ENCODE results near the gene GMPR2.

Gene GMPR2

GRCh38 chr14:24254630-24255392 is 22.1 kb downstream of the GMPR2 start:
- no peak for DNase-seq

DNA sequence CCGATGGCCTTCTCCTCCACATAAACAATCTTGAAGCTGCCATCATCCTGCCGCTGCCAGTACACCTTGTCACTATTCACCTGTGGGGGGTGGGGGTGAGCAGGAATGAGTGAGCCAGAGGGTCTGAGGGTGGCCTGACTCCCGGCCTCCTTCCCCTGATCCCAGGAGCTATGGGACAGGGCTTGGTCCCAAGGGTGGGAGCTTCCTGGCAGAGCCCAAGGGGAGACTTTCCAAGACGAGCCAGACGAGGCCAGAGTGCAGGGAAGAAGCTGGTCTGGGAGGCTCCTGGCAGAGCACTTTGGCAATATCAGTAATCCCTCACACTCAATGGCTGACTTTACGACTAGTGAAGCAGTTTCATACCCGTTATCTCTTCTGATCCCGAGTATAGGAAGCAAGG is 22.7 kb downstream of the GMPR2 start:
- no peak for DNase-seq

DNA sequence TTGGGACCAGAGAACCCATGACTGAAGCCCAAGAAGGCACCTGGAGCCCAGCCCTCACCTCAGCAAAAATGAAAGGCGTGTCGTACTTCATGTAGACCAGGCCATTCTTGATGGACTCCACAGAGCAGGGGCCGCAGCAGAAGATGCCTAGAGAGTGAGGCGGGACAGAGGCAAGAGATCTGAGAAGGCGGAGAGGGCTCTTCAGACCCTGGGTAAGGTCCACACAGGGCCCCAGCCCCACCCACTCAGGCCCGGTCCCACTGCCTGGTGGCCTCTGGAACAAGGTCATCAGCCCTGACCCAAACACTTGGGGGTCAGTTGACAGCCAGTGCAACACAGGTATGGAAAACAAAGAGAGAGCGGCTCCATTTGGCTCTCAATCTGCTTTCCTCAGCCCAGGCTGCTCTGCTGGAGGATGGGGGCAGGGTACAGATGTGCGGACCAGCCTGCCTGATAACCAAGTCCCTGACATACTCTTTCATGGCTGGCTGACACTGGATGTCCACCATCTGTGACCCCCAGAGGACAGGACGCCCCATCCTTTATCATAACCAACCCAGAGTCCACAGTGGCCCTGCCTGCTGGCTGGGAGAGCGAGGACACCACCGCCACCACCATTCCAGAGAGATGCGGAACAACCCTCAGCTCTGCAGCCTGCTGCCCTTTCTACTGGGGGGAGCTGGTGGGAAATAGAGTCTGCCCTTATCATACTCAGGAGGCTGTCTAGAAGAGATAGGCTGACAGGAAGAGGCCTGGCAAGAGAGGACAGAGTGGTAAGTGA is 23.4 kb downstream of the GMPR2 start:
- no peak for DNase-seq

GRCh38 chr14:24256960-24257359 is 24.2 kb downstream of the GMPR2 start:
- DNase-seq, result no peak

DNA sequence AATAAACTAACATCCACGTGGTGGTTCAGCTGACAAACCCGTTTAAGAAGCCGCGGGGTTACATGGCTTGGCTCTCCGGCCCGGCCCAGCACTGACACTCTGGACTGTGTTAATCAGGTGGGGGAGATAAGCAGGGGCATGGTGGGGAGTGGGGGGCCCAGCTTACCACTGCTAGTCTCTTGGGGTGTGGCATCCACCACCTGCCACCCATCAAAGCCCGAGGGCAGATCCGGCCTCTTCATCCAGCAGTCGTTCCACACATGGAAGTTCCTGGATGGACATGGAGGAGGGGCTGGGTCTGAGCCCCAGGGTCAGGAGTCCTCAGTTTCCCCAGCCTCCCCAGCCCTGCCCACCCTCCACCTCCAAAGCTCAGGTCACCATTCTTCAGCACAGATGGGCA is 25.4 kb downstream of the GMPR2 start:
- DNase-seq, result no peak

DNA sequence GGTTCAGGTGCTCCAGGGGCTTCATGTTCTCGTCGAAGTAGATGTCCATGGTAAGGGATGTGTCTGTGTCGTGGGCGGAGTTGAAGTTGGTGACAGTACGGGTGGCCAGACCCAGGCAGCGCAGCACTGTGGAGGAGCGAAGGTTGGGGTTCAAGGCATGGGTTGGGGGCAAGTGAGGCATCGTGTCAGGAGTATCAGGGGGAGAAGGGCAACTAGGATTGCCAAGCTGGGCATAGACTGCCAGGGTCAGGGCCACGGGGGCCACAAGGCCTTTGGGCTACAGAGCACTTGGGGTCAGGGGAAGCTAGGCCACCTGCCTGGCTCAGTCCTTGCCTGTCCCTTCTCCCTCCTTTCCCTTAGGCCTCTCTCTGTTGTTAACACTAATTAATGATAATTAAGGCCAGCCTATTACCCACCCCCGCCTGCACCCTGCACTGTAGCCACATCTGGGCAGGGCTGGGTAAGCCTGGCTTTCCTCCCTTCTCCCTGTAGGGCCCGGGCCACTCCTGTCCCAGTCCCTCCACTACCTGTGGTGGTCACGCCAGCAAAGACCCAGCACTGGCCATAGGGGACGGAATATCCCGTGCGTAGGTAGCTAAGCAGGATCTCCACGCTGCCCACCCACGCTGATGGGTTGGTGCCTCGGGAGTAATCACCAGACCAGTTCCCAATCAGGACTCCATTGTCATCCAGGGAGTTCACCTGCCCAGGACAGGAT is 26.0 kb downstream of the GMPR2 start:
- DNase-seq, result no peak

GRCh38 chr14:24259282-24260025 is 26.7 kb downstream of the GMPR2 start:
- no peak for DNase-seq

DNA sequence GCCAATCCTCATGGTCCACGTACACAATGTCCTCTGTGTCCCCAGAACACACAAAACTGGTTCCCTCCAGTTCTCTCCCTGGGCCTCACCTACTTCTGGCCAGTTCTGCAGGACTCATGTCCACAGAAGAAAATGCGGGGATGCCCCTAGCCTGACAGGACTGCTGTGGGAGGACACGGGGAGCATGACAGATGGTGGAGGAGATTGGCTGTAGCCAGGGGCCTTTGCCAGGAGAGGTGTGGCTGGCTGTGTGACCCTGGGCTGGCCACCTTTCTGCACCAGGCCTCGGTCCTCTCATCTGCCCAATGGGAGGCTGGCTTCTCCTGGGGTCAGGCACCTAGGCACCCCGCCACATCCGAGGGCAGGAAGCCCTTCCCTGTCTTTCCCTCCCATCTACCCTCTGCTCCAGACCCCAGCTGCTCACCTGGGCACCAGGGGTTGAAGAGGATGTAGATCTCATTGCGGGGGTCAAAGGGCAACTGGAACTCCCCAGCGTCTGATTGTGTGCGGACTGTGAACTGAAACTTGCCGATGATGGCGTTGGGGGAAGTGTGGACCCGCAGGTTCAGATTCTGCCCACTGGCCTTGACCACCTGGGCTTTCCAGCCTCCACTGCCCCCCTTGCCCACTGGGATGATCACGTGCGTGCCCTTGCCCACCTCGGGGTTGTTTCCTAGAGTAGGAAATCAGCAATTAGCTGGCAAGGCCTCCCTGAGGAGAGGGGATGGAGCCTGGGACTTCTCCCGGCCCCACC is 27.5 kb downstream of the GMPR2 start:
- DNase-seq, result no peak

- no peak for DNase-seq
Measured at GRCh38 chr14:24260780-24261157, 28.0 kb downstream of the GMPR2 start.

GRCh38 chr14:24261256-24261968 is 28.7 kb downstream of the GMPR2 start:
- DNase-seq, result no peak

DNA sequence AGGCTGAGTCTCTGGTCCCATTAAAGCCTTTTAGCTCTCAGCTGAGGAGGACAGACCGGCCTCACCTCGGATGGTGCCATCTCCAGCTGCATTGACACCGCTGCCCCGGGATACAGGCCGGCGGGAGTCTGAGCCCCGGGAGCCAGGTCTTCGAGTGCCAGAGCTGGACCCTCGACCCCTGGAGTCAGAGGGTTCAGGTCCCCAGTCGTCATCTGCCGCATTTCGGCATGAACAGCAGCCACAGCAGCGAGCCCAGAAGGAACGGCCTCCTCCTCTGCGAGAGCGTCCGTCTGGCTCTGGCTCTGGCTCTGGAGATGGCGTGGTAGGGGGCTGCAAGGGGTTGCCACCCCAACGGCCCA is 29.2 kb downstream of the GMPR2 start:
- DNase-seq, result no peak

DNA sequence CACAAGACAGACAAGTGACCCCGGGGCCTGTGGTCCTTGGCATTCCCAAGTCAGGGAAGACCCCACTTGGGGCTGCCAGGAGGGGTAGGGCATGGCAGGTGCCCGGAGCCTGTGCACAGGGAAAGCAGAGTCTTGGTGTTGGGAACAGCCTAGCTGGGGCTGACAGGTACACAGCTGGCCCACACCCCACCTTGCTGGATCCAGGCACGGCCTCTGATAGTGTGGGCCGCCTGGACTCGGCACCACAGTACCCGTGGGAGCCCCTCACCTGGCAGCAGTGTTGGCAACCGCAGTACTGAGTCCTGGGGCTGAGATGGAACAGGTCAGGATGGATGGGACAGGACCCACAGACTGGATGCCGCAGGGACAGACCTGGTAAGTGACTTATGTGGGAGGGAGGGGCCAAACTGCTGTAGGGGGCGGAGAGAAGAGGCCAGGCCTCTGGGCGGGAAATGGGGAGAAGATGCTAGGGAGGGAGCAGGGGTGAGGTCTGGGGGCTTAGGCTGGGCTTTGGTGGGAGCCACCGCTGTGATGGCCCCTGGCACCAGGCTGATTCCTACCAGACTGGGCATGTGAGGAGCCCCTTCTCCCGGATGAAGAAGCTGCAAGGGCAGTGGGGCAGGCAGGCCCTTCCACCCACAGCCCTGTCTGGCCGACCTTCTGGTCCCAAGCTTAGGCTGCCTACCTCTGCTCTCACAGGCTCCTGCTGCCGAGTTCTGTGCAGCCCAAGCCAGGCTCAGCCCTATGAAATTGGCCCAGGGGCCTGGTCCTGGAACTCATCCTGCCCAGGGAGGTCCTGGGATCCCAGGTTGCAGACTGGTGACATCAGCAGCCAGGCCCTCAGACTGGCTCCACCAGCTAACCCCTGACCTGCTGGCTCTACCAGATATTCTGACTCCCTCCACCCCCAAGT is 30.3 kb downstream of the GMPR2 start, which contains the start of gene TGM1:
Gene TGM1 (minus strand): TSS at position 357 of the 913 bp plus-strand sequence. CDS start 825 bp downstream, outside the sequence.
- no peak for DNase-seq

DNA sequence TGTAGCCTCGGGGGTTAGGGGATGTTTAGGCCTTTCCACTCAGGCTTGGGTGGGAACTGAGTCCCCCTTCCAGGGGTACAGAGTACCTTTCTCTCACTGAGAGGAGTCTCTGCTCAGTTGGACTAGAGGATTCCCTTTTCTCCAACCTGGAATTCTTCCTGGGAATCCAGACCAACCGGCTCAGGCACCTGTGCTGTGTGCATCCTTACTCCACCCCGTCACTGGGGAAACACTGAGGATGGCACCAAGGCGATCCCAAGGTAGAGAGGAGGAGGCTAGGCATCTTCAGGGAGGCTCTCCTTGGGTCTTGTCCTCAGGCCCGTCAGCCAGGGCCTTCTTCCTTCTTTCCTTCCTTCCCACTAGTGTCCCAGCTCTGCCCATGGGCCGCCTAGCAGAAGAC is 31.1 kb downstream of the GMPR2 start:
- no peak for DNase-seq

DNA sequence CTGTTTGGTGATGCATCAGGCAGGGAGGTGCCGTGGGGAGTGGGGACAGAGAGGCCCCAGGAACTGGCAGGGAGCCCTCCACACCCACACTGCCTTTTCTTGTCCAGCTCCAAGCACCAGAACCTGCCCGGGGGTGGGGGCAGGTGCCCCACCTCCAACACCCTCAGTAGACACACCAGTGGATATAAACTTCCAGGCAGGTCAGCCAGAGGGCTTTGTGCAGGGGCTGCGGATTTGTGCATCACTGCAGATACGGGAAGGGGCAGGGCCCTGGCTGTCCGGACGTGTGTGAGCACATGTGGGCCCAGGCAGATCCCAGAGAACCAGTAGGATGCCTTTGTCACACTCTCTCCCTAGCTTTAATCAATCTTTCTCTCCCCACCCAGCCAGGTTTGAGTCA is 31.6 kb downstream of the GMPR2 start:
- no peak for DNase-seq

GRCh38 chr14:24266344-24267244 is 33.9 kb downstream of the GMPR2 start:
- no peak for DNase-seq

DNA sequence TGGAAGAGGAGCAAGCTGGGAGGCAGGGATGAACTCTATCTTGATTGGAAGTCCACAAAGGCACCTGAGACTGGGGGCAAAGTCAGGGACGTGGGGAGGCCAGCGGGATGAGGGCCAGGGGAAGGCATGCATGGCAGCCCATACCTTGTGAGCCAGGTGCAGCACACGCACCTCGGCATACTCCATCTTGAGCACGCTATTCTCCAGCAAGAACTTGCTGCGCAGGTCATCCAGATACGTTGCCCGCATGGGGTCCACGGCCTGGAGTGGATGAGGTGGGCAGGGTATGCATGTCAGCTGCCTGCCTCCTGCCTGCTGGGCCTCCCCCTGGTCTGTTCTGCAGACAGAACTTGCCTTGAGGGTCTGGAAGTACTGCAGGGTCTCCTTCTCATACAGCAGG is 34.8 kb downstream of the GMPR2 start:
- DNase-seq, result no peak

DNA sequence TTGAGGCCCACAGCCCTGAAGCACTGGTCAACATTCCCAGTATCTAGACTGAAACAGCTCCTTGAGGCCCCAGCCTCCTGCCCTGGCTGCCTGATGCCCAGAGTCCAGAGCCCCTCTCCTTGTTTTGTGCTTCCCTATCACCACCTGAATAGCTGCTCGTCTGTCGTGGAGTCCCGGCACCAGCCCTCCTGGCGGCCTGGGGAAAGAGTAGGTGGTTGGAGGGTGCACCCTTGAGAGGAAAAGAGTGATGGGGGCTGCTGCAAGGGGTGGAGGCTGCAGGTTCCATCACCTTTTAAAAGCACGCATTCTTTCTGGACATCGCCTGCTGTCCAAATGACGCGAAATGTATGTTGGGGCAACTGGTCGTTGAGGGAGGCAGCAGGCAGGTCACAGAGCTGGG is 35.5 kb downstream of the GMPR2 start:
- no peak for DNase-seq

- DNase-seq, result no peak
Measured at GRCh38 chr14:24269368-24269767, 36.6 kb downstream of the GMPR2 start.

- DNase-seq, result no peak
Measured at GRCh38 chr14:24269910-24270536, 37.3 kb downstream of the GMPR2 start.

Measured in activated gamma-delta T cell treated with Interleukin-2 at 50 U/mL for 16 hours (primary cell).